SIG-M5 (cell line): ENCODE results near the gene MOB3A.

Experiments used
- DNase-seq: peaks from one replicate; lab custom pipeline; 2025; lab: John Stamatoyannopoulos, UW

Gene MOB3A

DNA sequence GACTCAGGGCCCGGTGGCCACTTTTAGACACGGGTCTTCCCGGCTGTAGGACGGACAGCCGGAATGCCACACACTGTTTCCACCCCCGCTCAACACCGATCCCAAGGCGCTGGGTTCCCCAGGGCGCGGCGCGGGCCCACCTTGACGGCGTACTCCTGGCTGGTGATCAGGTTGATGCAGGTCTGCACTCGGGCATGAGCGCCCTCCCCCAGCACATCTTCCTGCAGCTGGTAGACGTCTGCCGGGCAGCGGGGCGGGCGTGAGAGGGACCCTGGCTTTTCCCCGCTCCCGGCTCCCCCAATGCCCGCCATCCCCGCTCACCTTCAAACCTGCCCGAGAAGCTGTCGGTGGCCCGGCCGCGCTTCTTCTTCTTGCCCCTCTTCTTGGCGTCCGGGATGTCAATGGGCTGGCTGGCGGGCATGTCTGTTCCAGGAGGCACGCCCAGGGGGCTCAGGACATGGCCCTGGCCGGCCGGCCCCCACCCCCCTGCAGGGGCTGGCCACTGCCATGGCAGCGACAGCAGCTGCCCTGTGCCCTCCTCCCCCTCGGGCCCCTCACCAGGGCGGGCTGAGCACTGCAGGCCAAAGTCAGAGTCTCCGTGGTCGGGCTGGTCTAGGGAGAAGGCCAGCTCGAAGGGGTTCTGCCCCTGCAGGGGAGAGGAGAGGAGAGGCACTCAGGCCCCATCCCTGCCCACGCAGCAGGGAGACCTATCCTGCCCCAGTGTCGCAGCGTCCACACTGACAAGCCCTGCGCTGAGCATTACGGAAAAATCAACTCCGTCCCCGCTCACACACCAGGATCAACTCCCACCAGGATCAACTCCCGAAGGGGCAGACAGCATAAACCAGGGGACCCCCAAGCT lies 49.8 kb downstream of the MOB3A start:
- DNase-seq, result no peak

DNA sequence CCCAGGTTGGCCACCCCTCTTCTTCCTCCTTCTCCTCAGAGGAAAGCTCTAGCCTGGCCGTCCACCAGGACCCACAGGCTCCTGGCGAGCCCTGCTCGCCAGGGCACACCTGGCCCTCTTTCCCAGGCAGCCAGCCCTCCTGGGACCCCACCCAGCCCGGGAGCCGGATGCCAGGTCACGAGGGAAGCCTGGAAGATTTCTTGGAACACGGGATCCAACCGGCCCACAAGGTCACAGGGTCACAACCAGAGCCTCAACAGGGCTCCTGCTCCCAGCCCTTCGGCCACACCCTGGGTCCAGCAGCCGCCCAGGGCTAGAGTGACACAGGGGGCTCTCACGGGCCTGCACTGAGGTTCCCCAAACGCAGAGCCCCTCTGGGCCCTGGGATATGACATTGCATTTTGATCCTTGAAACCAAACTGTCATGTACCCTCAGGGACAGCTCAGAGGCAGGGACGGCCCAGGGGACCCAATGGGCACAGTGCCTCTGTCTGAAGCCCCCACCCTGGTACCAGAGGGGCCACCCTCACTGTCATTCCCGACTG lies 50.6 kb downstream of the MOB3A start:
- no peak for DNase-seq

DNA sequence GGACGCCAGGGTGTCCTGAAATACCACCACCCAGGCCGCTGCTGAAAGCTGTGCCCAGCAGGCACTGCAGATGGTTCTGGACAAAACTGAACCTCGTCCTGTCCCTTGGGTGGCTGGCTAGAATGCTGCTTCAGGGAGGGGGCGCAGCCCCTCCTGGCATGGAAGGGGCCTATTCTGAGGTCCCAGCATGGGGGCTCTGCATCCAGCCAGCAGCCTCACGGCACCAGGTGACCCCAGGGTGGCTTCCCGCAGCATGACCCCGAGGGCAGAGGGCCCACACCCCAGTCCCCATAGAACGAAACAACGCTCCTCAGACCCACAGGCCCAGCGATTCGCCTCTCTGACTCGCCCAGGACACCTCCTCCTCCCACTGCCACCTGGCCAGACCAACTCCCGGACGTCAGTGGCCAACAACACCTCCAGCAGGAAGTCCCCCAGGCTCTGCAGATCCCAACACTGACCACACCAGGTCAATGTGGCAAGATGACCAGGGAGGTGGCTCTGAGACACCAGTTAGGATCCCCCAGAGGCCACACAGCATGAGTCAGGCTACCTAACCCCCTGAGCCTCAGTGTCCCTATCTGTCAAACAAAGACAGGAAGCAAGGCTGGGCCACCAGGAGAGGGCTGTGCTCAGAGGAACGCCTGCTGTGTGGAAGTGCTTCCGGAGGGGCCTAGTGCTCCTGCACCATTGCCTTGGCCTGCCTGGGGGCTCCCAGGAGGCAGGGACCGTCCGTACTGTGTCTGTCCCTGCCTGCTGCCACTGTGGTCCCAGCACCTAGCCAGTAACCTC lies 51.2 kb downstream of the MOB3A start:
- DNase-seq, result no peak

DNA sequence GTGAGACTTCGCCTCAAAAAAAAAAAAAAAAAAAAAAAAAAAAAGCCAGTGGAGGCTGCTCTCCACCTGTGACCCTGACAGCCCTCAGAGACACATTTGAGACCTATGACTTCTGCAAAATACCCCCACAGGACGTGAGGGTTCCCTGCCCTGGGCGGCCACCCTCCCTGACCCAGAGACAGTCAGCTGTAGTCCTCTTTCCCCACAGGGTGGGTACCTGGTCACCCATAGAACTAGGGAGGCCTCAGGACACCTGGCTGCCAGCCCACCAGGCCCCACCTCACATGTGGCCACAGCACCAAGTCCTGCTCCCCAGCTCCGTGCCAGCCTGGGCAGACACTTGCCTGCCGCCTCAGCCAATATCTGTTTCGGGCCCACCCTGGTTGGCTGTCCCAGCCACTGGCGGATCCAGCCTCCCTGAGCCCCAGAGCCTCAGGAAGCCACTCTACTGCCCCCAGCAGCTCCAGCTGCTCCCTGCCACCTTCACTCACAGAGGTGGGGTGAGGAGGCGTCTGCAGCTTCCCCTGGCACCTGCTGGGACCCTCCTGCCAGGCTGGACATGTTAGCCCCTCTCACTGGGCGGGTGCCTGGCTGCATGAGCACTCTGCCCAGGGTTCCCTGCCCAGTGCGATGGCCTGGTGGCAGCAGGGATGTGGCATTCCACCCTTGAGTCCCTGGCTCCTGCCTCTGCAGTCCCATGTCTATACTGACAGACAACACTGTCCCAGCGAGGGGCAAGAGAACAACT lies 52.0 kb downstream of the MOB3A start:
- no peak for DNase-seq

DNA sequence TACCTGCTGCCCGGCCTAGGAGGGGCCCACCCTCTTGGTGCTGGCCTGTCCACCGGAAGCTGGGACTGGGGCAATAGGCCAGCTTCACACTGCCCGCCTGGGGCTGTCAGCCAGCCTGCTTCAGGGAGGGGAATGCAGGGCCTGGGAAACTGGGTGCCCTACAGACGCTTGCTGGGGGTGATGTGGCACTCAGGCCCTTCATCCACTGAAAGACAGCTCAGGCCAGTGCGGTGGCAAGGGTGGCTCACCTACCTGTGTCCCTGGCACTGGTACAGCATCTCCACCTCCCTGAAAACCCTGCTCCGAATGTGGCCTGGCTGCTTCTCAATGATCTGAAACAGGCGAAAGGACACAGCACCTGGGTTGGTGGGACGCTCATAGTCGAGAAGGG lies 52.9 kb downstream of the MOB3A start:
- DNase-seq, result no peak

DNA sequence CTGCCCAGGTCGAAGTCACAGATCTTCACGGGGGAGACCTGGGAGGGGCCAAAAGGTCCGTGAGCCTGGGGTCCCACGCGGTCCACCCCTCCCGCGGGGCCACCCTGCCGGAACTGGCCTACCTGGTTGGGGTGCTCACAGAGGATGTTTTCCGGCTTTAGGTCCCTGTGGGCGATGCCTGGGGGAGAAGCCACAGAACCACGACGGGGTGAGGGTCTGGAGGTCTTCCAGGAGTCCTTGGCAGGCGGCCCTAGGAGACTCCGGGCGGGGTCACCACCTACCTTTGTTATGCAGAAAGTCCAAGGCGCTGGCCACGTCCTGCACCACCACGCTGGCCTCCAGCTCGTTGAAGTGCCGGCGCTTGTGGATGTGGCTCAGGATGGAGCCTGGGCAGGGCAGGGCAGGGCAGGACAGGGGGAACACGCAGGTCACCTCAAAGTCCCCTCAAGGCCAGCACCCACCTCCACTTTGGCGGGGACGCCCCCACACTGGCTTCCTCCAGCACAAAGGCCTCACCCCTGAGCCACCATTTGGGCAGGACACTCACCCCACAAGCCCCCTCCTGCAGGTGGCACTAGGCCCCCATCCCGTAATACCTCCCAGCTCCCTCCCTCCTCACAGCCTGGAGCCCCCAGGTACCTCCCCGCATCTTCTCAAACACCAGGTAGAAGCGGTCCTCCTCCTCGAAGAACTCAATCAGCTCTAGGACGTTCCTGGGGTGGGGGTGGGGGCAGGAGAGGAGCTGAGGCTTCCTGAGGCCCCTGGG lies 53.5 kb downstream of the MOB3A start:
- no peak for DNase-seq

DNA sequence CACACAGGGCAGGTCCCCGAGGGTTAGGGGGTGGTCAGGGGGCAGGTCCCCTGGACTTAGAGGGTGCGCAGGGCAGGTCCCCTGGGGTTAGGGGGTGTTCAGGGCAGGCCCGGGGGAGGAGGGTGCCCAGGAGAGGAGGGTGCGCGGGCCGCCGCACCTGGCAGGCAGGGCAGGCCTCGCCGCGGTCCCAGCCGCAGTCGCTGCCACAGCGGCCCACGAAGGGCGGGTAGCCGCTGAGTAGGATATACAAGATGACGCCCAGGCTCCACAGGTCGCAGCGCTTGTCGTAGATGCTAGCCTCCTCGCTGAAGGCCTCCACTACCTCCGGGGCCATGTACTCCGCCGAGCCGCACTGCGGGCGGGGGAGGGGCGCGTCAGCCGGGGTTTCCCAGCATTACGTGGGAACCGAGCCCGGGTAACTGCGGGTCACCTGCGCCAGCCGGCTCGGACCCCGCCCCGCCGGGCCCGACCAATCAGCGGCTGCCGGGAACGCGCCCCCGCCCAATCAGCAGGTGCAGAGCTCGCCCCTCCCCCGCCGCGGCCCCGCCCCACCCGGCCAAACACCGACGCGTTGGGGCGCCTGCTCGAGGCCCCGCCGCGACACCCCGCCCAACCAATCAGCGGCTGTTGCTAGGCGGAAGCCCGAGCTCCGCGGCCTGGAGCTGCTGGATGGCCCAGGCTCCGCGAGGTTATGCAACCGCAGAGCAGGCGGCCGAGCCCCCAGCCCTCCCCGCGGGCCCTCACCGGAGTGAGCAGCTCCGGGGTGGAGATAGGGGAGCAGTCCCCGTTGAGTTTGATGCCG lies 54.2 kb downstream of the MOB3A start:
- DNase-seq, result peak; percentile 48

DNA sequence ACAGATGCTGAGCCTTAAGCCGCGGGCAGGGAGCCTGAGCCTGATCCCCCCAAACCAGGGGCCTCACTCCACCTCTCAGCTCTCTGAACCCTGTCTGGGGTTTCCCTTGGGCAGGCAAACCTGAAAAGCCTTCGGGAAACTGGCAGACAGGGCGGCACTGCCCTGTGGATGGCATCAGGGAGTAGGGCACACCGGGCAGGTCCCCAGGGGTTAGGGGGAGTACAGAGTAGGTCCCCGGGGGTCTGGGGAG lies 54.8 kb downstream of the MOB3A start:
- DNase-seq, result no peak

DNA sequence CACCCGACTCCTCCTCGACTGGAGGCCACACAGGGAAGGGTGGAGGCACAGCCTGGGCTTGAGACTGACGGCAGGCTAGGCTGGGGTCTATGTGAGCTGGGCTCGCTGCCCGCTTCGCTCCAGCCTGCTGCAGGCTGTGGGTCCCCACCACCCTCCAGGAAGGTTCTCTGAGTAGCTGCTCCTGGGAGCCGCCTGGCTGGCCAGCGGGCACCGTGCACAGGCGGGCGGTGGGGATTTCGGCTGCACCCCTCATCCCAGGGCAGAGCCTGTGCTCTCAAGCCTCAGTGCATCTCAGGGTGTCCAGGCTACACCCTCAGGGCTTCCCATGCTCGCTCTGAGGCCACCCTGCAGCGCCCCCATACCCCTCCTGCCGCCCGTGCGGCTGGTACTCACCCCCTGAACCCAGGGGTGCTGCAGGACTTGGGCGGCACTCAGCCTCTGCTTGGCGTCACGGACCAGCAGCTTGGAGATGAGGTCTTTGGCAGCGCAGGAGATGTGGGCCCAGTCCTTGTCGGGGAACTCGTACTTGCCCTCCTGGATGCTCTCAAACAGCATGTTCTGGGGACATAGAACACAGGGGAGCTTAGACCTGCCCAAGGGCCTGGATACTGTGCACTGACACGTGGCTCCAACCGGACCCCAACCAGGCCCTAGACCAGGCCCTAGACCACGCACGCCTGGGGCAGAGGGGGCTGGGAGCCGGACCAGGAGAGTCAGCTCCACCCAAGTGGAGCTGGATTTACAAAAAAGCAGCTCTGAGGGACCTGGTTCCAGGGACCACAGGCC lies 55.3 kb downstream of the MOB3A start:
- no peak for DNase-seq

DNA sequence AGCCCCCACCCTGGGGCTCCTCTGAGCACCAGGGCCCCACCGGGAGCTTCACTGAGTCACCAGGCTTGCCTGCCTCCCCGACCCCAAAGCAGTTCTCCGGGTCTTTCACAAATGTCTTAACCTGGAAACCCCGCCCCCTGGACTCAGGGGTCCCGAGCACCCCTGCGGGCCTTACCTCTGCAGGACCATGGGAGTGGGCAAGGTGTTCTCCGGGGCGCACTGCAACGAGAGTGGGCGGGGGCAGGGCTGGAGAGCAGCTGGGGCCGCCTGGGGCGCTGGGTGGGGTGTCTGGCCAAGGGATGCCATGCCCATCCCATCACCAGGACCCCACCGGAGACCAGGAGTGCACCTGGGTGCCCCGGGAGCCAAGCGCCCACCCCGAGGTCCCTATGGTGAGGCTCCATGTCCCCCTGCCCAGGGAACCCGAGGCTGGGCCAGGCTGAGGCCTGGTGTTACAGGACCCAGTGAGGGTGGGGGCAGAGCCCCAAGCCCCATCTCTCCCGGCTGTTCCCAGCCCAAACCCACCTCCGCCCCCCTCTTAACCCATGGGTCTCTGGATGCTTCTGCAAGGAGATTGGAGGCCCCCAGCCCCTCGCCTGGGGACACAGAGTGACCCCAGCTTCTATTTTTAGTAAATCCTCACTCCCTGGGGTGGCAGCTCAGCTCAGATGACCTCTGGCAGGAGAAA lies 56.0 kb downstream of the MOB3A start:
- DNase-seq, result no peak

DNA sequence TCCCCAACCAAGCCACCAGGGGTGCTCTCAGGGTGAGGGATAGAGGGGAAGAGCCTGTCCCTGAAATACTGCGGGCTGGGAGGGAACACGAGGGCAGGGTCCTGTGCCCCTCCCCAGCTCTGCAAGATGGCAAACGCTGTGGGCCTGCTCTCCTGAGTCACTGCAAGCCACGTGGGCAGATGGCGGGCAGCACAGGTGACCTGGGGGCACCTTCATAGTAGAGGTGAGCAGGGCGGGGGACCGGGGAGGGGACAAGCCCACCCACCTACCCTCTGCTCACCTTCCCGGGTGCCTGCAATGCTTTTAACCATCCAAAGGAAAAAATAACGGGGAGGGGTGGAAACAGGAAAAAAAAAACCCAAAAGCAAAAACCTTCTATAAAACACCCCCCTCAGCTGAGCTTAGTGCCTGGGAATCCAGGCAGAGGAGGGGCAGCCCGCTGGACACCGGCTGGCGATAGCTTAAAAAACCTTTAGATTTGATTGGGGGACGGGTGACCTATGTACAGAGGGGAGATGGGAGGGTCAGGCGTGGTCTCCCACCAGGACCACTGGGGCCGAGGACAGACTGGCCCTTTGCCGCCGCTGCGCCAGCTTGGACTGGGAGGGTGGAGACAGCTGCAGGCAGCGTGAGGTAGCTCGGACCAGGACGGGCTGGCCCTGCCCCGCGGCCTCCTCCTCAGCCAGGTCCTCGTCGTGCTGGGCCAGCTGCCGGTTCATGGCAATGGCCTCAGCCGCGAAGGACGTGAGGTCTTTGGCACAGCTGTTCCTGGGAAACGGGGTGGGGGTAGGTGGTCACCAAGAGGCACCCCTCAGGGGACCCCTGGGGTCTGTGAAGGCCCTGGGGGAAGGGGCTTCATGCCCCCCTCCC lies 56.8 kb downstream of the MOB3A start:
- DNase-seq, result no peak

DNA sequence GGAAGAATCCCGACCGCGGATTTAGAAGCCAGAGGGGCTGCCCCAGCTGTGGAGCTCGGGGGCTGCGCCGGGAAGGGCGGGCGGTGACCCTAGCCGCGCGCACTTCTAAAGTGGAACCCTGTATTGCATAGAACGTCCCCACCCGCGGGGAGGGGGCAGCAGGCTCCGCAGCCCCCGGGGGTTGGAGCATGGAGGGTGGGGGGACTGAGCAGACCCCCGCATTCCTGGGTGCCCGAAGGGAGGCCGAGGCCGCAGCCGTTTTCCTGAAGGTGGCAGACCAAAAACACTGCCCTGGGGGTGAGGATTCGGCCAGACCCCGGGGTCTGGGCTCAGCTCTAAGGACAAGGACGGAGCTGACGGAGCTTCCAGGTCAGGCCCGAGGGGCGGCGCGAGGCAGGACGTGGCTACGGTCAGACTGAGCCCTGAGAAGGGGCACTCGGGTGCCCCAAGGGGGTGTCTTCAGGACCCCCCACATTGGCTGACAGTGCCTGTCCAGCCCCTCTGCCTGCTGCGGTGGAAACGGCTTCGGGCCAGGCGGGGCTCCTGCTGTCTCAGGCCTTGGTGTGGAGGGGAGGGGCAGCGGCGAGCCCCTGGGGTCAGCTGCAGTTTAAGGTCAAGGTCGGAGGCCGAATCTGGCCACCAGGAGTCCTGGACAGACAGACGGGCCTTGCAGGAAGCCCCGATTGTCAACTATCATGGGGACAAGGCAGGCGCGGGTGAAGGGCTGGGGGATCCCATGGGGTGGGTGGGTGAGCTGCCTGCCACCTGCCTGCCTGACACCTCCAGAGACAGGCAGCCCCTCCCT lies 57.6 kb downstream of the MOB3A start:
- DNase-seq, result no peak

DNA sequence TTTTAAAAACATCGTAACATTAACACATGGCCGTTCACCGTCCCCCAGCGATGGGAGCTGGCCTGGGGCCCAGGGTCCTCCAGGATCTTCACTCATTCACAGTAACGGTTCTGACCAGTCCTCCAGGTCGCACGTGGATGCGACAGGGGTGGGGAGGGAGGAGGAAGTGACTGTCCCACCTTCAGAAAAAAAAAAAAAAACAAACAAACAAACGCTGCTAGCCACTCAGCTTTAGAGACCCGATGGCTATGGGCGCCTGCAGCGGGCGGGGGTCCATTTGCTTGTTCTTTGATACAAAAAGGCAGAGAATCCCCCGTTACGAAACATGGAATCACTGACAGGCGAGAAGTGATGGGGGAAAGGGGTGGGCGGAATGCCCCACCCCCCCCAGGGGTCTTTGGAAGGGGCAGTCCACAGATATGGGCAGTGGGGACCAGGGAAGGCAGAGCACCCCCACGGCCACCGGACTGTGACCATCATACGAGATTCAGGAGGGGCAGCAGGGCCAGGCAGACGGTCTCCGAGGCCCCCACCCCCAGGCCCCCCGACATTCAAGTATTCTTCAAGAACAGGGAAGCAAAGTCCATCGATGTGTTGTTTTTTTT lies 58.4 kb downstream of the MOB3A start:
- no peak for DNase-seq

DNA sequence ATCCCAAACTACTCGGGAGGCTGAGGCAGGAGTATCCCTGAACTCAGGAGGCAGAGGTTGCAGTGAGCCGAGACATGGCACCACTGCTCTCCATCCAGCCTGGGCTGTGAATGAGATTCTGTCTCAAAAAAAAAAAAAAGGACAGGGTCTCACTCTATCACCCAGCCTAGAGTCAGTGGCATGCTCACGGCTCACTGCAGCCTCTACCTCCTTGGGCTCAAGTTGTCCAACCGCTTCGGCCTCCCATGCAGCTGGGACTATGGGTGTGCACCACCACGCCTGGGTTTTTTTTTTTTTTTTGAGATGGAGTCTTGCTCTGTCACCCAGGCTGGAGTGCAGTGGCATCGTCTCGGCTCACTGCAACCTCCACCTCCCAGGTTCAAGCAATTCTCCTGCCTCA lies 59.7 kb downstream of the MOB3A start:
- DNase-seq, result no peak

DNA sequence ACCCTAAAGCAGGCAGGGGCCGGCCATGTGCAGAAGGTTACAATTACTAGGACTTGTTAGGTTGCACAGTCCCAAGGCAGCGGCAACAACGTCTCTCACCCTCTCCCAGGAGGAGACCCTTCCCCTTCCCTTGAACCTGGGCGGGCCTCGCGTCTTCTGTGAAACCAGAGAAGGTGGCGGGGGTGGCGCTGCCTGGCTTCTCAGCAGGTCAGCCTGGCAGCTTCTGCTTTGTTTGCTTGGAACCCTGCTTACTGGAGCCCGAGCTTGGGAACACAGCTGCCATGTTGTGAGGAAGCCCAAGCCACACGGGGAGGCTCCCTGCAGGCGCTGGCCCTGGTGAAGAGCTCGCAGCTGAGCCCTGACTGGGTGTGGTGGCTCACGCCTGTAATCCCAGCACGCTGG lies 60.5 kb downstream of the MOB3A start:
- DNase-seq, result no peak

DNA sequence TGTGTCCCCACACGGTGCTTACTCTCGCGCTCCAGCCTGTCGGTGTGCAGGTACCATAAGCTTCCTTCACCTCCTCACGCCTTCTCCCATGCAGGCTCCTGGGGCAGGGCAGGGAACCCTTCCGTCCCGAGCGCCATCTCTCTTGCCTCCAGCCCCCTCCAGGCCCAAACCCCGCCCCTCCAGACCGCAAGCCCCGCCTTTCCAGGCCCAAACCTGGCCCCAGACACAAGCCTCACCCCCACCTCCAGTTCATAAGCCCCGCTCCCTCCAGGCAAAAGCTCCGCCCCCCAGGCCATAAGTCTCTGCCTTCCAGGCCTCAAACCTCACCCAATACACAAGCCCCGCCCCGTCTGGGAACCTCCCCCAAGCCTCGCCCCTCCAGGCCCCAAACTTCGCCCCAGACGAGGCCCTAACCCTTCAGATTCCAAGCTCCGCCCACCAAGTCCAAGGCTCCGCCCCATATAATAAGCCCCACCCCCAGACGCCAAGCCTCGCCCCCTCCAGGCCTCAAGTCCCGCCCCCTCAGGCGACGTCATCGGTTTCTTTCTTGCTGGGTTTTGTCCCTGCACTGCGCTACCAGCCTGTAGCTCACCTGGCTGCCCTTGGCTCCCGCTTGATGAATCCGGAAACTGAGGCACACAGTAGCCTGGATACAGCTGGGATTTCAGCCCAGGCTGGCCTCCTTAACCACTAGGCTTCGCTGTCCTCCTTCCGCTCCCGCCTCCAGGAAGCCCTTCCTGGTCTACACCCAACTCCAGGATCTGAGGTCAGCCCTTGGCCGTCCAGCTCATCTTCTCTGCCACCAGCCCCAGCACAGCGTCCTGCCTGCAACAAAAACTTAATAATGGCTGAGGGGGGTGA lies 61.2 kb downstream of the MOB3A start:
- DNase-seq, result no peak
